Kidney epithelial cell (primary cell): ENCODE results near the gene MRPS14. TPM values are rescaled to one million over a fixed set of nuclear protein-coding genes. Genes with fewer than 3 reads are reported as not detected.

Experiments used
- DNase-seq: peaks from one replicate; pipeline ENCODE4 v3.0.0-alpha.2; 2010; ENCODE audit warnings: low read depth
- H3K27me3 ChIP-seq: 2 replicates; pipeline ENCODE4 v1.6.0; 2011; ENCODE audit warnings: low read length; ENCODE audit not compliant: control insufficient read depth, insufficient read depth
- H3K36me3 ChIP-seq: 2 replicates; pipeline ENCODE4 v1.5.1; 2011; ENCODE audit warnings: low read length; ENCODE audit not compliant: control insufficient read depth, insufficient read depth
- H3K4me3 ChIP-seq: 2 replicates; pipeline ENCODE4 v1.5.1; 2011; ENCODE audit warnings: low read depth, mild to moderate bottlenecking, control low read depth, low read length
- total RNA-seq: library from RNA; depleted of rRNA; stranded (reverse); fragments of >200 nt; gene quantifications from 2 replicates; pipeline ENCODE4 v1.2.3, GENCODE V29; 2015
- TF ChIP-seq, protein P1 (sequence below): IDR thresholded peaks from 2 replicates; pipeline ENCODE4 v1.5.1; 2011; ENCODE audit warnings: mild to moderate bottlenecking, moderate library complexity, low read length, control low read depth, inconsistent platforms; ENCODE audit not compliant: insufficient read depth, poor library complexity, severe bottlenecking

The MRPS14 gene
- total RNA-seq, 1 donor from 2014 or later: 19.4 TPM

DNA sequence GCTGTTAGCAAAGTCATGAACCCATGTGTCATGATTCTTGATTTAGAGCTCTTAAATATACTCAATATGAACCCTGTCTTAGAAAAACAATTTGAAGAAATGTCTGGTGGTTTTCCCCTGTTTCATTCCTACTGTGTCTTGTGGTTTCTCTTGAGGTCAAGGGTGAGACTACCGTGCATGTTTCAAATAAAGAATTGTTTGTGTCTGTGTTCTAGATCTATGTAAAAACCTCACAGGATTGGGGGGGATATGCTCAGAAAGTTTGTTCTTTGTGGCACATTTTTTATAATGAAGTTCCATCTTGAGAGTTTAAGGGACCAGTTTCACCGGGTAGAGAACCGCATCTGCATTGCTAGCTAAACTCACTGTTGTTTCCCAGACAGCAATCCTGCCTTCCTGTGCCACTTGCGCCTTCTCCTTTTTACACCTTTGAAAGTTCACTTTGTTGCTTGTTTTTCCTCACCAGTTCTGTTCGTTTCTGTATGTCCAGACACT is 54.4 kb downstream of the MRPS14 start:
- TF ChIP-seq, protein P1, sequence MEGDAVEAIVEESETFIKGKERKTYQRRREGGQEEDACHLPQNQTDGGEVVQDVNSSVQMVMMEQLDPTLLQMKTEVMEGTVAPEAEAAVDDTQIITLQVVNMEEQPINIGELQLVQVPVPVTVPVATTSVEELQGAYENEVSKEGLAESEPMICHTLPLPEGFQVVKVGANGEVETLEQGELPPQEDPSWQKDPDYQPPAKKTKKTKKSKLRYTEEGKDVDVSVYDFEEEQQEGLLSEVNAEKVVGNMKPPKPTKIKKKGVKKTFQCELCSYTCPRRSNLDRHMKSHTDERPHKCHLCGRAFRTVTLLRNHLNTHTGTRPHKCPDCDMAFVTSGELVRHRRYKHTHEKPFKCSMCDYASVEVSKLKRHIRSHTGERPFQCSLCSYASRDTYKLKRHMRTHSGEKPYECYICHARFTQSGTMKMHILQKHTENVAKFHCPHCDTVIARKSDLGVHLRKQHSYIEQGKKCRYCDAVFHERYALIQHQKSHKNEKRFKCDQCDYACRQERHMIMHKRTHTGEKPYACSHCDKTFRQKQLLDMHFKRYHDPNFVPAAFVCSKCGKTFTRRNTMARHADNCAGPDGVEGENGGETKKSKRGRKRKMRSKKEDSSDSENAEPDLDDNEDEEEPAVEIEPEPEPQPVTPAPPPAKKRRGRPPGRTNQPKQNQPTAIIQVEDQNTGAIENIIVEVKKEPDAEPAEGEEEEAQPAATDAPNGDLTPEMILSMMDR: no peak
- Histone ChIP-seq H3K4me3 (no peak overlapping the region), H3K27me3 (no peaks in the 10 kb centered on the region), H3K36me3 (no peaks in the 10 kb centered on the region)
- peak; percentile 53 for DNase-seq

DNA sequence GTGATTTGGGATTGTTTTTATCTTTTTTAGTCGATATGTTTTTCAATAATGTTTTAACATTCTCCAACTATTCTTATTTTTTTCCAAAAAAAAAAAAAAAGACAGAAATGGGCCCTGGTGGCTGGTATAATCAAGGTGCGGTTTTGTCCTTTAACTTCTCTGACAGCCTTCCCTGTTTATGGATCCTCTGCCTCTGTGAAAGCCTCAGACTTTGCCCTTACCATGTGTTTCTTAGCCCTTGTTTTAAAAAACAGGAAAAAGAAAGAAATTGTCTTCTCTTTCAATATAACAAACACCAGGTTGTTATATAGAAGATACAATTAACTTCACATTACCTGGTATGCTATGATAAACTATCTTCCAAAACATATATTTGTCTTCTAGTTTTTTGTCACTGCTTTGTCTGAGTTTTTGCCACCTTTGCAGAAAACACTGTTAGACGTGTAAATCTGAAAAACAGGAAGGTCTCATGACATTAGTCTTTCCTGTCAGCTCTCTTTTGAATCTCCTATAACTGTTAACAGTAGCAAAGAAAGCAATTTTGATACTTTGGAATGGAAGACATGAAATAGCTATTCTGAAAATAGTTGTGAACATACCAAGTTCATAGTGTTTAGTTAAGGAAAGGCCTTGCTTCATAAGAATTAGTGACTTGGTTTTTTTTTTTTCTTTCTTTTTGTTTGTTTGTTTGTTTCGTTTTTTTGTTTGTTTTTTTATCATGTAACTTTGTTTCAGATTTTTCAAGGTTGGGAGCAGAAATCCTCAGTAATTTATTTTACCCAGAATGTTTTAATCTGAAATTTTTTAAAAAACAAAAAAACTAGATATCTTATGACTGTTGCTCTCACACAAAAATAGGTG is 55.1 kb downstream of the MRPS14 start:
- H3K36me3 ChIP-seq: no peaks in the 10 kb centered on the region
- TF ChIP-seq, protein P1: no peak
- no peaks in the 10 kb centered on the region for H3K27me3 ChIP-seq
- no peak overlapping the region for H3K4me3 ChIP-seq
- no peak for DNase-seq

DNA sequence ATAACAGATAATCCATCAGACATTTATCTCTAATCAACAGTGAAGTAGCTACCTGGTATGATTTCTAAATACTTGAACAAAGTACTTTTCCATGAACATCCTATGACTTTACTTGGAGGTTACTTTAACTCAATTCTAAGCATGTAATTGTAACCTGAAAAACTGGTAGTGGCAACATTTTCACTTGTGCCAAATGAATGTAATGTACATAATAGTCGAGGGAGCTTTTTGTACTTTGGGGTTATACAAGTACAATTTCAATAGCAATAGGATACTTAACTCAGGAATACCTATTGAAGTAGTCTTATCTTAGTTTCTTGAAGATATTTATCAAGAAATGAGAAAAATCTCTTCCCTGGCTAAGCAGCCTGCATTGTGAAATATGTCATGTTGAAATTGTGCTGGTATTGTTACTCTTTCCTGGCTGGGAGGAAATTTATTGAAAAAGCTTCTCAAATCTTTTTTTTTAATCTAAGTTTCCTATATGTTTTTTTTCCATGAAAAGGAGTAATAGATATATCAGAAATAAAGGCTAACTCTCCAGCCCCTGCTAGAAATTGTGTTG is 57.1 kb downstream of the MRPS14 start:
- DNase-seq: no peak
- Histone ChIP-seq H3K36me3 (no peaks in the 10 kb centered on the region), H3K27me3 (no peaks in the 10 kb centered on the region), H3K4me3 (no peak overlapping the region)
- TF ChIP-seq, protein P1: no peak

DNA sequence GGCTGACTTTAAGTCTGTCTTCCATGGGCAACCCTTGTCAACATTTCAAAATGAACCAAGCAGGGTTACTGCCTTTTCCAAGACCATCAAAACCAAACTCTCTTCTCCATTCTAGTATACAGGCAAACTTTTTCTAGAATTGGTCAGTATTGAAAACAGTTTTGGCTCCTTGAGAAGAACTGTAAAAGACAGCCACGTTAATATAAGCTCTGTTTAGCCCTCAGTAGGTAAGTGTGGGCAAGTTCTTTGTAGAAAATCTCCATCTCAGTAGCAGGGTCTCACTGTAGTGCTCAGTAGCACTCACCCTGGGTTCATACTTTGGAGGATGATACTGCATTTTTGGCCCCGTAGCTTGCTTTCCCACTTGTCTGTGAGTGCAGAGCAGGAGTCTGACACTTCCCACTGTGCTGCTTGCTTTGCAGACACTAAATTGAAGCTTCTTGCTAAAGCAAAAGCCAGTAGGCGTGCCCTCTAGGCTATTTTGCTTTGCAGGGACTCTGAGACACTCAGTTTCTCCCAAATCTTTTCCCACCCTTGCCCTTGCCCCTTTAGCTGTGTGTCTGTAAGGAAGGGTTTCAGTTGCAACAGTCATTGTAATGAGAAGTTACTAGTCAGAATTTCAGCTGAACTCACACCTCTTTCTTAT is 57.7 kb downstream of the MRPS14 start:
- H3K4me3 ChIP-seq: no peak overlapping the region
- H3K27me3 ChIP-seq: no peaks in the 10 kb centered on the region
- H3K36me3 ChIP-seq: no peaks in the 10 kb centered on the region
- TF ChIP-seq, protein P1: no peak
- DNase-seq: no peak

DNA sequence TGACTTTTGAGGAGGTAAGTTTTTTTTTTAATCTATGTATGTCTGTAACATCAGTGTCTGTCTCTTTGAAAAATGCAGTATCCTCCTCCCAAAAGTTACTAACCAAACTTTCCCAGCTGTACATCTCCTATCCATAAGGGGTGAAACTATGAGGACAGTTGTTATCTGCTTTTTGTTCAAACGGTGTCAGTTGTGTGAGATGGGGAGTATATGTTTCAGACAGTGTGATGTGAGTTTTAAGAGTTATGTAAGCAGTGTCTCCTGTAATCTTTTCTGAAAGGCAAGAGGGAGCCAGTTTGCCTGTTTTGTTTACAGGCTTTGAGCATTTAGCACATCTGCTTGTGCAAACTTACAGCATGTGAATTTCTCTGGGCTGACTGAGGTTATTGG is 58.3 kb downstream of the MRPS14 start:
- TF ChIP-seq, protein P1: no peak
- Histone ChIP-seq H3K27me3 (no peaks in the 10 kb centered on the region), H3K4me3 (no peak overlapping the region), H3K36me3 (no peaks in the 10 kb centered on the region)
- no peak for DNase-seq
